ENCODE results near the gene NIPAL1.

The NIPAL1 gene

GRCh38 chr4:48064349-48064748, 47.8 kb downstream of the NIPAL1 start:
- no peak for DNase-seq (ENCODE audit: low read depth in 2 of 2)

GRCh38 chr4:48065587-48066052, 49.0 kb downstream of the NIPAL1 start:
- no peak for DNase-seq (ENCODE audit: low read depth in 2 of 2)

DNA sequence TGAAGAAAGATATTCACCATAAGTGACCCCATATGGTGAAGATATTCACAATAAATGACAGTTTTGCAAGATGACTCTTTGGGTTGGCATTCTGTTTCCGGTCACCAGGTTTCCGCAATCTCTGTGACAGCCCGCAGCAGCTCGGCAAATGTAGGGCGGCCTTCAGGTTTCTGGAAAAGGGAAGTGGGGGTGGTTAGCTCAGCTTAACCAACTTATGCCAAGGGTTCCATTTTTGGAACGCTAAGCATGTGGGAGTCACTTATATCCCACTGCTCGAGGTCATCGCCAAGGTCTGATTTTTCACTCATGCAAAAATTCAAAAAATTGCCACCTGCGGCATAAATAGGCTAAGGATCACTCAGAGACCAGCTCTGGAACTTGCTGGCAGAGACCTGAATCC, 51.0 kb downstream of the NIPAL1 start:
- DNase-seq (ENCODE audit: low read depth in 2 of 2), result no peak

DNA sequence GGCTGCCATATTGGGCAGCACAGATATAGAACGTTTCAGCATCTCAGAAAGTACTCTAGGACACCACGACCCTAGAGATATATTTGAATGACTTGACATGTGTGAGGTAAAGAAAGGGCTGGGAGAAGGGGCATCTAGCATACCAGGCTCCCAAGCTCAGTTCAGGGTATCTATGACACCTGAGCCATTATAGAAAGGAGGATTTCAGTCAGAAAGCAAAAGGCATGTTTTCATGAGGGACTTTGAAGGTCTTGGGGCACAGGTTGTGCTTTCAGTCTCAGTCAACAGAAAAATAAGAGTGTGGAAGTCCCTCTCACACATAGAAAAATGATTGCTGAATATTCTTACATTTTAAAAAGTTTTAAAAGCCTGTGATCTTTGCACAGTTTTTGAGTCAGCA, 51.6 kb downstream of the NIPAL1 start:
- no peak for DNase-seq (ENCODE audit: low read depth in 2 of 2)

DNA sequence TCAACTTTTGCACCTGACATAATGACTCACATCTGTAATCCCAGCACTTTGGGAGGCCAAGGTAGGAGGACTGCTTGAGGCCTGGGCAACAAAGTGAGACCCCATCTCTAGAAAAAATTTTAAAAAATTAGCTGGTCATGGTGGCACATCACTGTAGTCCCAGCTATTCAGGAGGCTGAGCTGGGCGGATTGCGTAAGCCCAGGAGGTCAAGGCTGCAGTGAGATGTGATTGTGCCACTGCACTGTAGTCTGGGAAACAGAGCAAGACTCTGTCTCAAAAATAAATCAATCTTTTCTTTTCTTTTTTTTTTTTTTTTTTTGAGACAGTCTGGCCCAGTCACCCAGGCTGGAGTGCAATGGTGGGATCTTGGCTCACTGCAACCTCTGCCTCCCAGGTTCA, 52.5 kb downstream of the NIPAL1 start:
- DNase-seq (ENCODE audit: low read depth in 2 of 2), result no peak

GRCh38 chr4:48071191-48071590, 54.6 kb downstream of the NIPAL1 start:
- DNase-seq (ENCODE audit: low read depth in 2 of 2), result no peak

DNA sequence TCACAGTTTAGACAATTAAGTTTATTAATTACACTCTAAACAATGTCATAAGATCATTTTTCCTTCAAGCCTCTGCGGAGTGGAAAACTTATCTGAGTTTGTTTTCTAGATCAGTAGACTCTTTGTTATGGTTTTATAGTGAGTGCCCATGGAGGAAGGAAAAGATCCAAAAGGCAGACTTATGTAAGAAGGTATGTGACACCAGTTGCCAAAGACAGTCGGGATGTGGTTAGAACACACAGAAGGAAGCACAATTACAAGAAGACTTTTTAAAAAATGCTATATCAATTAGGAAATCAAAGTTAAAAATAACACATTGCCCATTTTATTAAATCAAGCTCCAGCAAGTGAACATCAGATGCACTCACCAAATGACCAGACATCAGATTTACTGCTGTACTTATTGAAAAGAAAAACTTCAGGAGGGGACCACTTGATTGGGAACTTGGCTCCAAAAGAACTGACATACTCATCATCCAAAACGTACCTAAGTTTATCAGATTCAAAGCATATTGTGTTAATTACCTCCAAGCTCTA, 57.1 kb downstream of the NIPAL1 start:
- DNase-seq (ENCODE audit: low read depth in 2 of 2), result no peak

DNA sequence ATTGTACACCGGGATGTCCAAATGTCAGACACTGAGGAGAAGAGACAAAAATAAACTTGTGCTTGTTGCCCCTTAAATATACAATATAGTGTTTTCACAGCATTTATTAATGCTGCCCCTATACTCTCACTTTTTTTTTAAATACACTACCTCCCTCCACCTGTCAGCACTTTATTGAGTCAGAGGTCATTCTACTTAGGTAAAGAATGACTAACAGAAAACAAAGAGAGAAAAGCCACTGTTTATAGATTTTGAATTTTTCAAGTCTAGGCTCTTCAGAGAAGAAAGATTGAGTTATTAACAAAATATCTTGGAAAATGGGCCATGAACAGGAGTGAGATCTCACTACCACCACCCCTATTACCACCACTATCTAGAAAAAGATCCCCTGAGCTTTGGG, 58.1 kb downstream of the NIPAL1 start:
- no peak for DNase-seq (ENCODE audit: low read depth in 2 of 2)

DNA sequence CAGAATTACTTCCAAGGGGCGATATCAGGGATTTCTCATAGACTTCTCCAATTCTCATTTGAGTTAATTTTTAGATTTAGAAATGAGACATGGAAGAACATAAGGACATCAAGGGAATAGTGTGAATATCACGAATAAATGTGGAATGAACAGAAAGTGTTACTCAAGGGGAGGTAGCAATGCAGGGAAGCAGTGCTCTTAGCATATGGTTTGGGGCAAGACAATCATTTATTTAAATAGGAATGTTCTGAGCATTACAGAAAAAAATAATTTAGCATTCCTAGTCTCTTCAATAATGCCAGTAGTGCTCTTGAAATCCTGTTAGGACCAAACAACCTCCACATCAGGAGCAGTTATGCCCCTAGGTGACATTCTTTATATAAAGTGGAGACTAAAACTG, 61.9 kb downstream of the NIPAL1 start:
- DNase-seq (ENCODE audit: low read depth in 2 of 2), result no peak

GRCh38 chr4:48078862-48079655, 62.5 kb downstream of the NIPAL1 start:
- DNase-seq (ENCODE audit: low read depth in 2 of 2), result no peak

DNA sequence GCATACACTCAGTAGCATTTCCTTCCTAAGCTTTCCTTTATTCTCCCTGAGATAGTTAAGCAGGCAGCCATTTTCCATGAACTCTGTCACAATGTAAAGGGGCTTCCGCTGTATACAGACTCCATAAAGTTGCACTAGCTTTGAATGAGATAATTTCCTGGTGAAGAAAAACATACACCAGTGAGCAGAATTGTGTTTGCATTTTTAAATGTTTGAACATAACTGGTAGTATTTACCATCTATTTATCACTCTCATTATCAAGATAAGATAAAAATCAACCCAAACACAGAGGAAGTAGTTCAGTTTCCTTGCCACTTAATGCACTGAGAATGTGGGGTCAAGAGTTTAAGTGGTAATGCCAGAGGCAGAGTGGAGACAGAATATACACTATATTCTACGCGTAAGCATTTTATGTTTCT, 63.4 kb downstream of the NIPAL1 start:
- no peak for DNase-seq (ENCODE audit: low read depth in 2 of 2)

- no peak for DNase-seq (ENCODE audit: low read depth in 2 of 2)
Observed at GRCh38 chr4:48081196-48081595, 64.6 kb downstream of the NIPAL1 start.

DNA sequence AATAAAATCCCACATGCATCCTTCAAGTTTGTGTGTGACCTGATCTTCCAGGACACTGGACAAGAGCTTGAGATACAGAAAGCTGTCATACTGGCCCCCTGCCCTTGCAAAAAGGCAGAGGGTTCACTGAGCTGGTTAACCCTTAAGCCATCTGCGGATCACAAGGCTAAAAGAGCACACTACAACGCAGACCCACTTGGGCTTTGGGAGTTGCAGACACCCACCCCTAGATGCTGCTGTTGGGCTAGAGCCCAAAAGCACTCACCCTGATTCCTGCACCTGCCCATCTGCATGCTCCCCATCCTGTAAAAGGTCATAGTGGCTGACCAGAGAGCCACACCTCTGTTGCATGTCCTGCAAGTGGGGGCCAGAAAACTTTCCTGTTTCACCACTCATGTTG, 66.4 kb downstream of the NIPAL1 start:
- DNase-seq (ENCODE audit: low read depth in 2 of 2), result no peak

DNA sequence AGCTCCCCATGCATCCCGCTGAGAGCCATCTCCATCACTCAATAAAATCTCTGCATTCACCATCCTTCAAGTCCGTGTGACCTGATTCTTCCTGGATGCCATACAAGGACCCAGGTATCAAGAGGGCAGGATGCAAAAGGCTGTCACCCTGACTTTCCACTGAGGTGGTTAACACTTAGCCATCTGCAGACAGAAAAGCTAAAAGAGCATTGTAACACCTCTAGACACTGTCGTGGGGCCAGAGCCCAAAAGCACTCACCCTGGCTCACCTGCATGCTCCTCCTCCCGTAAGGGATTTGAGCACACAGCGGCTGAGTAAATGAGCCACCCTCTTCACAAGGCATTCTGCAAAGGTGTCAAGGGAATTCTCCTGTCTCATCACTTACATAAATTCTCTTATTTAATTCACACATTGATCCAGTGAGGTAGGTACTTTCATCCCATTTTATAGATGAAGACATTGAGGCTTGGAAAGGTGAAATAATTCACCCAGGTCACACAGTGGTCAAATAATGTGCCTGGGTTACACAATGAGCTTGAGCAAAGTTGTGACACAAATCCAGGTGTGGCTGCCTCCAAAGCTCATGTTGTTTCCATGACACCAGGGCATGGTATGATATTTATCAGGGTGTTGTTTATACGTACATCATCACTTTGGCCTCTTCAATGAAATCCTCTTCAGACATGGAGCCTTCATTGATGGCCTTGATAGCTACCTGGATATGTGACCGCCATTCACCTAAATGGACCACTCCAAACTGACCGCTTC, 69.4 kb downstream of the NIPAL1 start:
- DNase-seq (ENCODE audit: low read depth in 2 of 2), result no peak
